ENCODE measurements around the gene AQP7.

GRCh38 chr9:33346564-33346963 is 55.8 kb downstream of the AQP7 start:
- TF ChIP-seq CTCF (IDR thresholded peaks at IDR 0.05) = no peak
- TF ChIP-seq POLR2A (IDR thresholded peaks at IDR 0.05) = no peak
